HTERT RPE-1 (cell line): Measurements from ENCODE around the gene MFSD11.
"Not testable (repeated sequence)": the region's sequence is repeated elsewhere in the genome, so short reads cannot be mapped to it uniquely, and the experiment has no call there.

ENCODE experiments used
- in situ Hi-C: fragments of 300-500 bp; cut with MboI; formaldehyde crosslinking; loops from 4 replicates; pipeline ENCODE4 v1.14.3; 2020; ENCODE audit warnings: low sequenced_read_pairs

Gene MFSD11

GRCh38 chr17:76707985-76708807 is 29.7 kb upstream of the MFSD11 start:
- in situ Hi-C loops: no loop called here

- in situ Hi-C loops: no loop called here
These were observed 28.6 kb upstream of the MFSD11 start for GRCh38 chr17:76709077-76709950.

GRCh38 chr17:76709951-76710862 is 27.7 kb upstream of the MFSD11 start:
- in situ Hi-C loops: not testable (repeated sequence)

GRCh38 chr17:76710863-76711611 is 26.9 kb upstream of the MFSD11 start, which contains the start of gene MXRA7:
Gene MXRA7, minus strand, starts transcription at chr17:76710965. Its CDS starts 19 bp downstream, at chr17:76710946.
- in situ Hi-C loops: no loop called here

GRCh38 chr17:76712321-76712720 is 25.6 kb upstream of the MFSD11 start:
- in situ Hi-C loops: not testable (repeated sequence)

- in situ Hi-C loops: no loop called here
These were observed 24.2 kb upstream of the MFSD11 start for GRCh38 chr17:76713765-76714164.

- in situ Hi-C loops: no loop called here
These were observed 23.6 kb upstream of the MFSD11 start for GRCh38 chr17:76714336-76714735.

GRCh38 chr17:76714822-76715495 is 23.0 kb upstream of the MFSD11 start:
- in situ Hi-C loops: no loop called here

- in situ Hi-C loops: no loop called here
These were observed 22.5 kb upstream of the MFSD11 start for GRCh38 chr17:76715496-76715830.

- in situ Hi-C loops: no loop called here
These were observed 21.6 kb upstream of the MFSD11 start for GRCh38 chr17:76716146-76716838.

GRCh38 chr17:76716839-76717215 is 21.1 kb upstream of the MFSD11 start:
- in situ Hi-C loops: no loop called here

GRCh38 chr17:76718516-76718915 is 19.4 kb upstream of the MFSD11 start:
- in situ Hi-C loops: no loop called here

- in situ Hi-C loops: no loop called here
These were observed 17.7 kb upstream of the MFSD11 start for GRCh38 chr17:76720211-76720610.

- in situ Hi-C loops: no loop called here
These were observed 17.0 kb upstream of the MFSD11 start for GRCh38 chr17:76720941-76721340.

GRCh38 chr17:76721463-76721862 is 16.5 kb upstream of the MFSD11 start:
- in situ Hi-C loops: no loop called here

GRCh38 chr17:76722279-76722678 is 15.6 kb upstream of the MFSD11 start:
- in situ Hi-C loops: no loop called here

- in situ Hi-C loops: not testable (repeated sequence)
These were observed 14.9 kb upstream of the MFSD11 start for GRCh38 chr17:76722977-76723376.

GRCh38 chr17:76723812-76724211 is 14.1 kb upstream of the MFSD11 start:
- in situ Hi-C loops: no loop called here

- in situ Hi-C loops: no loop called here
These were observed 12.2 kb upstream of the MFSD11 start for GRCh38 chr17:76725580-76726230.
